ENCODE results near the gene ADCY6. TPM values are rescaled to one million over a fixed set of nuclear protein-coding genes. Genes with fewer than 3 reads are reported as not detected.

The ADCY6 gene
- total and polyA plus RNA-seq, 2 of the 4 experiments (the other 2 are of a cell fraction): 18.5 to 34.4 TPM

GRCh38 chr12:48831257-48831656 lies 42.4 kb upstream of the ADCY6 start:
- Histone ChIP-seq H3K27me3 (ENCODE audit: control insufficient read depth, insufficient read depth, low read length) (no peaks in the 10 kb centered on the region), H3K4ac (ENCODE audit: low read depth, low read length) (no peak overlapping the region), H4K8ac (ENCODE audit: low read depth in 2 of 2, low read length in 2 of 2) (no peak overlapping the region), H3K14ac (replicated peaks; ENCODE audit: low read depth, low read length) (no peak overlapping the region), H3K4me1 (ENCODE audit: control insufficient read depth, insufficient read depth, low read length) (no peaks in the 10 kb centered on the region), H3K9me1 (ENCODE audit: insufficient read depth, low read length) (no peaks in the 10 kb centered on the region; the same call in 1 of the 2 replicates), H2AK9ac (replicated peaks; ENCODE audit: low read depth, low read length, poor library complexity) (no peak overlapping the region), H3K79me1 (ENCODE audit: low read depth in 1 of 2, low read length in 2 of 2) (peaks cover 3 to 10% of the 10 kb centered on the region in 2 experiments; a peak in 3 of 4 replicates), H4K20me1 (ENCODE audit: insufficient read depth, low read length) (peaks cover 25% of the 10 kb centered on the region), H4K91ac (ENCODE audit: insufficient read depth, low read depth, low read length) (no peak overlapping the region), H4K5ac (ENCODE audit: low read depth, low read length) (no peak overlapping the region), H2AFZ (replicated peaks; ENCODE audit: low read length, poor library complexity) (no peak overlapping the region), H3K27ac (ENCODE audit: insufficient read depth, low read length) (no peak overlapping the region), H3K4me2 (ENCODE audit: low read depth, low read length) (no peak overlapping the region), H3K9ac (ENCODE audit: low read depth, low read length) (no peak overlapping the region), H2BK15ac (ENCODE audit: low read depth, low read length) (no peak overlapping the region), H3K56ac (ENCODE audit: extremely low read depth, insufficient read depth, low read length) (no peak overlapping the region), H2BK120ac (ENCODE audit: low read depth, low read length) (no peak overlapping the region), H2AK5ac (ENCODE audit: low read depth, low read length) (no peak overlapping the region), H2BK20ac (ENCODE audit: low read depth, low read length) (no peak overlapping the region), H3K4me3 (ENCODE audit: insufficient read depth, low read depth, low read length) (no peak overlapping the region), H3K9me3 (ENCODE audit: control insufficient read depth, insufficient read depth, low read length) (no peaks in the 10 kb centered on the region), H3K18ac (ENCODE audit: low read depth, low read length) (no peak overlapping the region), H2BK5ac (ENCODE audit: low read depth, low read length, poor library complexity, severe bottlenecking) (no peak overlapping the region), H3K36me3 (ENCODE audit: control insufficient read depth, insufficient read depth, low read length) (peaks cover 87% of the 10 kb centered on the region), H3K23ac (ENCODE audit: low read depth, low read length) (no peak overlapping the region)
- ATAC-seq (ENCODE audit: low read depth): no peak
- intact Hi-C loops (cut with micrococcal nuclease): no loop called here
- 98% methylated on average over 5 of the region's 6 CpGs; no CpG with 5 or more reads in 1 of the 2 experiments for WGBS, 2 experiments (ENCODE audit: extremely low coverage in 2 of 2, insufficient read length in 1 of 2)
- dilution Hi-C loops (cut with HindIII; ENCODE audit: low sequenced_read_pairs, unreplicated experiment): no loop called here
- TF ChIP-seq CTCF (conservative IDR thresholded peaks at IDR 0.05; ENCODE audit: low read depth, low read length): no peak
- TF ChIP-seq SMC3 (IDR thresholded peaks at IDR 0.05; ENCODE audit: low read depth, low read length): no peak
- no peak for TF ChIP-seq BHLHE40 (IDR thresholded peaks at IDR 0.05; ENCODE audit: low read depth, low read length)
- no peak for TF ChIP-seq MAZ (IDR thresholded peaks at IDR 0.05; ENCODE audit: borderline replicate concordance, low read depth, low read length)
- no peak for TF ChIP-seq CHD1 (IDR thresholded peaks at IDR 0.05; ENCODE audit: low read depth, low read length)
- no peak for TF ChIP-seq FOS (IDR thresholded peaks at IDR 0.05; ENCODE audit: low read depth, low read length)
- TF ChIP-seq MAFK (IDR thresholded peaks at IDR 0.05; ENCODE audit: low read depth, low read length): no peak
- no peak for TF ChIP-seq RFX5 (IDR thresholded peaks at IDR 0.05; ENCODE audit: low read depth, low read length)
- TF ChIP-seq RCOR1 (IDR thresholded peaks at IDR 0.05; ENCODE audit: insufficient replicate concordance, low read length): no peak
- TF ChIP-seq POLR2A (IDR thresholded peaks at IDR 0.05; ENCODE audit: low read depth, low read length): no peak
- in situ Hi-C loops (cut with MboI; ENCODE audit: low sequenced_read_pairs): no loop called here
- no peak for DNase-seq
- ChIA-PET POLR2A (ENCODE audit: unreplicated experiment) (no interaction called here), CTCF (interaction anchor here (1.0 kb wide), 1 partner anchor 17 kb away, joined by 4 read pairs; no protein-coding TSS in a partner anchor)
- no TSS peak for BruUV-seq (replicated peaks)

All from IMR-90 (cell line).